GM20431 (cell line): ENCODE data around the gene AURKA.

Source experiments
- in situ Hi-C: fragments of 300-500 bp; cut with MseI, MboI; formaldehyde crosslinking; loops from one replicate; pipeline ENCODE4 v1.15.0; 2020; ENCODE audit warnings: low sequenced_read_pairs; ENCODE audit not compliant: unreplicated experiment

The AURKA gene

GRCh38 chr20:56322681-56323080 is 69.3 kb downstream of the AURKA start:
- in situ Hi-C loops = no loop called here
